SU-DHL-6 (cell line): Measurements from ENCODE around the gene ZNF467.

Experiments
- H2AFZ ChIP-seq: fragments of 200-600 bp; sonication (generic); 2 replicates; pipeline ENCODE4 v1.6.1; 2014; ENCODE audit warnings: low read depth, mild to moderate bottlenecking, moderate library complexity, mixed read lengths, antibody characterized with exemption, low read length; ENCODE audit not compliant: severe bottlenecking
- H3F3A ChIP-seq: fragments of 200-600 bp; shearing (Covaris generic); 2 replicates; pipeline ENCODE4 v1.6.0; 2016; ENCODE audit warnings: antibody characterized with exemption, mild to moderate bottlenecking; ENCODE audit not compliant: insufficient read depth
- H3K27ac ChIP-seq: fragments of 200-600 bp; sonication (generic); 2 replicates; pipeline ENCODE4 v1.5.1; 2016; ENCODE audit warnings: low read depth, mild to moderate bottlenecking, low read length, moderate library complexity, mixed read lengths
- H3K27me3 ChIP-seq: fragments of 200-600 bp; sonication (generic), shearing (Covaris generic); 2 replicates; pipeline ENCODE4 v1.6.0; 2014; ENCODE audit warnings: mild to moderate bottlenecking, low read length
- H3K36me3 ChIP-seq: fragments of 200-600 bp; sonication (generic); 2 replicates; pipeline ENCODE4 v1.6.1; 2014; ENCODE audit warnings: mild to moderate bottlenecking, low read length, mixed read lengths
- H3K4me2 ChIP-seq: fragments of 300-600, 200-600 bp; shearing (Covaris generic), sonication (generic); 2 replicates; pipeline ENCODE4 v1.6.0; 2014; ENCODE audit warnings: low read length, low read depth, mild to moderate bottlenecking; ENCODE audit not compliant: poor library complexity, severe bottlenecking
- H3K4me3 ChIP-seq: fragments of 200-600 bp; sonication (generic); 2 replicates; pipeline ENCODE4 v1.5.1; 2014; ENCODE audit warnings: antibody characterized with exemption, low read length, mild to moderate bottlenecking, mixed read lengths; ENCODE audit not compliant: insufficient read depth, poor library complexity, severe bottlenecking
- H3K79me2 ChIP-seq: fragments of 200-600 bp; sonication (generic); 2 replicates; pipeline ENCODE4 v1.6.1; 2014; ENCODE audit warnings: mild to moderate bottlenecking, low read length, moderate library complexity; ENCODE audit not compliant: insufficient read depth
- H3K9ac ChIP-seq: fragments of 200-600 bp; sonication (generic); 2 replicates; pipeline ENCODE4 v1.7.0; 2014; ENCODE audit warnings: mild to moderate bottlenecking, low read length
- H3K9me2 ChIP-seq: fragments of 200-600 bp; sonication (generic); replicated peaks from 2 replicates; pipeline ENCODE4 v1.6.1; 2014; ENCODE audit warnings: low read length; ENCODE audit not compliant: insufficient read depth
- H3K9me3 ChIP-seq: fragments of 200-600 bp; sonication (generic); 2 replicates; pipeline ENCODE4 v1.6.1; 2014; ENCODE audit warnings: low read length, mixed read lengths; ENCODE audit not compliant: insufficient read depth
- H4K20me1 ChIP-seq: fragments of 200-600 bp; sonication (generic); 2 replicates; pipeline ENCODE4 v1.6.1; 2014; ENCODE audit warnings: low read depth, mild to moderate bottlenecking, antibody characterized with exemption, low read length, moderate library complexity, mixed read lengths
- CTCF ChIP-seq: fragments of 200-600 bp; sonication (generic); IDR thresholded peaks from one replicate; pipeline ENCODE4 v1.5.1; 2017; ENCODE audit warnings: antibody characterized with exemption, mild to moderate bottlenecking, low read length, moderate library complexity; ENCODE audit not compliant: insufficient read depth, poor library complexity, severe bottlenecking
- EZH2phosphoT487 ChIP-seq: fragments of 200-600 bp; sonication (generic), shearing (Covaris generic); conservative IDR thresholded peaks from 2 replicates; pipeline ENCODE4 v1.6.1; 2018; ENCODE audit warnings: mild to moderate bottlenecking, antibody characterized with exemption, low read length, moderate library complexity, mixed read lengths

Gene ZNF467

GRCh38 chr7:149773446-149774236 lies at the start of gene ZNF467:
ZNF467 (minus strand) TSS chr7:149773588; CDS start chr7:149771032, 2,556 bp downstream.
- H2AFZ ChIP-seq, result no peak within 1 kb of the TSS
- H3K9ac ChIP-seq, result peak within 1 kb of the TSS; percentile 45; the same call in 1 of the 2 replicates
- no peaks in the 10 kb centered on the region for H3F3A ChIP-seq
- peak within 1 kb of the TSS; percentile 45 for H3K4me3 ChIP-seq
- H3K27me3 ChIP-seq, result no peaks in the 10 kb centered on the region
- TF ChIP-seq EZH2phosphoT487 (no peak), CTCF (no peak)
- no peaks in the 10 kb centered on the region for H3K9me3 ChIP-seq
- H3K27ac ChIP-seq, result no peak within 1 kb of the TSS
- H3K9me2 ChIP-seq, result no peaks in the 10 kb centered on the region
- no peaks in the 10 kb centered on the region for H3K36me3 ChIP-seq
- H4K20me1 ChIP-seq, result no peaks in the 10 kb centered on the region
- peak within 1 kb of the TSS; percentile 66 for H3K4me2 ChIP-seq
- no peaks in the 10 kb centered on the region for H3K79me2 ChIP-seq

GRCh38 chr7:149822353-149822943 lies 49.1 kb upstream of the ZNF467 start:
- H3K79me2 ChIP-seq, result no peaks in the 10 kb centered on the region
- no peaks in the 10 kb centered on the region for H3F3A ChIP-seq
- no peak overlapping the region for H3K4me2 ChIP-seq
- H3K4me3 ChIP-seq, result no peak overlapping the region
- no peak overlapping the region for H3K9ac ChIP-seq
- H2AFZ ChIP-seq, result no peak overlapping the region
- no peaks in the 10 kb centered on the region for H4K20me1 ChIP-seq
- TF ChIP-seq EZH2phosphoT487 (no peak), CTCF (no peak)
- H3K9me2 ChIP-seq, result no peaks in the 10 kb centered on the region
- no peaks in the 10 kb centered on the region for H3K36me3 ChIP-seq
- H3K9me3 ChIP-seq, result no peaks in the 10 kb centered on the region
- no peak overlapping the region for H3K27ac ChIP-seq
- H3K27me3 ChIP-seq, result no peaks in the 10 kb centered on the region

GRCh38 chr7:149821191-149822148 lies 48.1 kb upstream of the ZNF467 start:
- no peak for TF ChIP-seq EZH2phosphoT487
- no peak for TF ChIP-seq CTCF
- Histone ChIP-seq H3K4me2 (no peak overlapping the region), H4K20me1 (no peaks in the 10 kb centered on the region), H2AFZ (no peak overlapping the region), H3K36me3 (no peaks in the 10 kb centered on the region), H3K4me3 (no peak overlapping the region), H3K27ac (no peak overlapping the region), H3K9ac (no peak overlapping the region), H3K27me3 (no peaks in the 10 kb centered on the region), H3K79me2 (no peaks in the 10 kb centered on the region), H3K9me3 (no peaks in the 10 kb centered on the region), H3F3A (no peaks in the 10 kb centered on the region), H3K9me2 (no peaks in the 10 kb centered on the region)
